ENCODE results near the gene EIF4B. TPM values are rescaled to one million over a fixed set of nuclear protein-coding genes. Genes with fewer than 3 reads are reported as not detected.
"Not testable (repeated sequence)": the region's sequence is repeated elsewhere in the genome, so short reads cannot be mapped to it uniquely, and the experiment has no call there.

The EIF4B gene
- polyA plus RNA-seq, 1 donor: 448 TPM

- no peak for DNase-seq
These were observed 2.1 kb upstream of the EIF4B start for GRCh38 chr12:53004178-53004577.

GRCh38 chr12:53004582-53004981 is 1.7 kb upstream of the EIF4B start:
- DNase-seq: no peak

- no peak for DNase-seq
These were observed 856 bp upstream of the EIF4B start for GRCh38 chr12:53005215-53005985.

- DNase-seq: peak; percentile 71
These were observed 604 bp downstream of the EIF4B start for GRCh38 chr12:53006810-53007309.

- no peak for DNase-seq
These were observed 1.1 kb downstream of the EIF4B start for GRCh38 chr12:53007343-53007742.

- DNase-seq: not testable (repeated sequence)
These were observed 2.5 kb downstream of the EIF4B start for GRCh38 chr12:53008760-53009159.

- no peak for DNase-seq
These were observed 4.7 kb downstream of the EIF4B start for GRCh38 chr12:53010955-53011354.

- DNase-seq: no peak
These were observed 5.6 kb downstream of the EIF4B start for GRCh38 chr12:53011889-53012288.

- DNase-seq: no peak
These were observed 6.7 kb downstream of the EIF4B start for GRCh38 chr12:53012928-53013327.

GRCh38 chr12:53014709-53015108 is 8.5 kb downstream of the EIF4B start:
- no peak for DNase-seq

GRCh38 chr12:53025250-53025649 is 19.0 kb downstream of the EIF4B start:
- DNase-seq: no peak

GRCh38 chr12:53027014-53027413 is 20.8 kb downstream of the EIF4B start:
- not testable (repeated sequence) for DNase-seq

- no peak for DNase-seq
These were observed 25.4 kb downstream of the EIF4B start for GRCh38 chr12:53031616-53032015.

- not testable (repeated sequence) for DNase-seq
These were observed 27.6 kb downstream of the EIF4B start for GRCh38 chr12:53033832-53034231.

GRCh38 chr12:53034459-53034858 is 28.2 kb downstream of the EIF4B start:
- DNase-seq: no peak

- no peak for DNase-seq
These were observed 30.5 kb downstream of the EIF4B start for GRCh38 chr12:53036802-53037201.

- DNase-seq: no peak
These were observed 33.6 kb downstream of the EIF4B start for GRCh38 chr12:53039851-53040250.

GRCh38 chr12:53042607-53043454 is 36.6 kb downstream of the EIF4B start:
- DNase-seq: no peak

- peak; percentile 78 for DNase-seq
These were observed 37.9 kb downstream of the EIF4B start for GRCh38 chr12:53044052-53044581.

- DNase-seq: no peak
These were observed 38.8 kb downstream of the EIF4B start for GRCh38 chr12:53044896-53045695.

- peak; percentile 64 for DNase-seq
These were observed 39.4 kb downstream of the EIF4B start for GRCh38 chr12:53045696-53046045.

- DNase-seq: peak; percentile 90
These were observed 40.5 kb downstream of the EIF4B start for GRCh38 chr12:53046655-53047220.

All from hindlimb muscle (tissue), 1 donor.